ENCODE data around the gene TMCO4. TPM values are rescaled to one million over a fixed set of nuclear protein-coding genes. Genes with fewer than 3 reads are reported as not detected.
A peak's percentile ranks its signal among the peaks of the same experiment; 100 is the strongest.

Gene TMCO4
- total RNA-seq, 1 donor from 2014 or later, result 7.6 TPM

DNA sequence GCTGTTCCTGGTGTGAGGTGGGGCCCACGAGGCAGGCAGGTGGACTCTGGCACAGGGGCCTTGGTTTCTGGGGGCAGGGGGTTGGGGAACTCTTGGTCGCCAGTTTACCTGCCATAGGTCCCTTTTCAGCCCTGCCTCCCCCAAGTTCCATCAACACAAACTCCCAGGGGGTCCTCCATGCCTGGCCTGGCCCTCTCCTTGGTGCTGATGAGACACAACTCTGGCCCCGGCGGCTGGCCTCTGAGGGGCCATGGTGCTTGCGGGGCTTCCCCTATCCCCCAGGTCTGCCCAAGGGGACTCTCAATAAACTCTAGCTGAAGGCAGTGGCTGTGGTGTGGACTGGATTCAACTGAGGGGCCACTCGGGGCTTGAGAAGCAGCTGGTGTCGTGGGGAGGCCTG, 119.1 kb downstream of the TMCO4 start:
- ATAC-seq, result no peak
- intact Hi-C loops (cut with DNase I), result no loop called here
- DNase-seq (ENCODE audit: missing footprints), result peak; percentile 41

DNA sequence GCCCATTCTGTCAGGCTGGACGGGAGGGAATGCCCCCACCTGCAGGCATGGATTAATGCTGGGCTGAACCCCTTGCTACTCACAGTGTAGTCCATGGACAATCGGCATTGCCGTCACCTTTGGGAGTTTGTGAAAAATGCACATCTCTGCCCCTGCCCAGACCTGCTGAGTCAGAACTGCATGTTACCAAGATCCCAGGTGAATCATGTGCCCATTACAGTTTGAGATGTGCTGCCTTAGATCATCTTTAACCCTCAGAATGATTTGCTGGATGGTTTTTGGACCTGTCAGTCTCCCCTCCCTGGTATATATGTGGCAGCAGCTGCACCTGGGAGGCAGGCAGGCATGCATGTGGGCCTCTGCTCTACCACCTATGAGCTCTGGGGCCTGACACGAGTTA, 120.0 kb downstream of the TMCO4 start:
- ATAC-seq, result no peak
- intact Hi-C loops (cut with DNase I), result no loop called here

DNA sequence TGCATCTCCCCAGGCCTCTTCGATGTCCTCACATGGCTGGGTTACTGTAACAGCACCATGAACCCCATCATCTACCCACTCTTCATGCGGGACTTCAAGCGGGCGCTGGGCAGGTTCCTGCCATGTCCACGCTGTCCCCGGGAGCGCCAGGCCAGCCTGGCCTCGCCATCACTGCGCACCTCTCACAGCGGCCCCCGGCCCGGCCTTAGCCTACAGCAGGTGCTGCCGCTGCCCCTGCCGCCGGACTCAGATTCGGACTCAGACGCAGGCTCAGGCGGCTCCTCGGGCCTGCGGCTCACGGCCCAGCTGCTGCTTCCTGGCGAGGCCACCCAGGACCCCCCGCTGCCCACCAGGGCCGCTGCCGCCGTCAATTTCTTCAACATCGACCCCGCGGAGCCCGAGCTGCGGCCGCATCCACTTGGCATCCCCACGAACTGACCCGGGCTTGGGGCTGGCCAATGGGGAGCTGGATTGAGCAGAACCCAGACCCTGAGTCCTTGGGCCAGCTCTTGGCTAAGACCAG, 120.7 kb downstream of the TMCO4 start:
- intact Hi-C loops (cut with DNase I), result no loop called here
- DNase-seq (ENCODE audit: missing footprints), result peak; percentile 73
- ATAC-seq, result no peak

More for the DNA sequence above, 120.0 kb downstream of the TMCO4 start:
- no peak for DNase-seq (ENCODE audit: missing footprints)

DNA sequence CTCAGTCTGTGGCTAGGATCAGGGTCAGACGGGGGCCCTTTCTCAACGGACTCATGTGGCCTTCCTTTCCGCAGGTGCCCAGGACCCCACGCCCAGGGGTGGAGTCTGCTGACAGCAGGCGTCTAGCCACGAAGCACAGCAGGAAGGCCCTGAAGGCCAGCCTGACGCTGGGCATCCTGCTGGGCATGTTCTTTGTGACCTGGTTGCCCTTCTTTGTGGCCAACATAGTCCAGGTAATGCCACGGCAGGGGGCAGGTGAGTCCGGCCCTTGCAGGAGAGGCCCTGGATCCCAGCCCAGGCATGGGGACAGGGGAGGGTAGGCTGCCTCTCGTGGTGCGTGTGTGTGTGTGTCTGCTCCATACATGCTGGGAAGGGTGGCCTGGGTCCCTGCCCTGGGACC, 121.2 kb downstream of the TMCO4 start:
- no peak for ATAC-seq
- intact Hi-C loops (cut with DNase I), result no loop called here
- DNase-seq (ENCODE audit: missing footprints), result peak; percentile 32

DNA sequence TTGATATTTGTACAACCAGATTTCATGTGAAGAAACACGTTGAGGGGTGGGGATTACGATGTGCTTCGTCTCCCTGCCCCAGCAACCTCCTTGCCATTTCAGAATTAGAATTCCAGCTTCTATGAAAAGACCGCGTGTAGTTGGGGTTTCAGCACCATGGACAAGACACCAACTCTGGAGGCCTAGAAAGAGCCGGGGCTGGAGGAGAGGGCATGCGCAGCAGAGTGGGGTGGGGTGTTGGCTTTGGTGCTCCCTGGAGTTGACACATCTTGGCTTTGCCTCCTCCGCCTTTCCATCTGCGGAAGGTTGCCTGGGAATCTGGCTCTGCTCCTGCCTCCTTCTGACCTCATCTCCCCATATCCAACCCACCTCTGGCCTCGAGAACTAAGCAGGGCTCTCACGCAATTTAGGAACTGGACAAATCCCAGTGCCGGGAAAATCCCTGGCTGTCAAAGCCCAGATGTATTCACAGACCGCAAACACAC, 123.2 kb downstream of the TMCO4 start:
- DNase-seq (ENCODE audit: missing footprints), result peak; percentile 76
- peak; percentile 90 for ATAC-seq

DNA sequence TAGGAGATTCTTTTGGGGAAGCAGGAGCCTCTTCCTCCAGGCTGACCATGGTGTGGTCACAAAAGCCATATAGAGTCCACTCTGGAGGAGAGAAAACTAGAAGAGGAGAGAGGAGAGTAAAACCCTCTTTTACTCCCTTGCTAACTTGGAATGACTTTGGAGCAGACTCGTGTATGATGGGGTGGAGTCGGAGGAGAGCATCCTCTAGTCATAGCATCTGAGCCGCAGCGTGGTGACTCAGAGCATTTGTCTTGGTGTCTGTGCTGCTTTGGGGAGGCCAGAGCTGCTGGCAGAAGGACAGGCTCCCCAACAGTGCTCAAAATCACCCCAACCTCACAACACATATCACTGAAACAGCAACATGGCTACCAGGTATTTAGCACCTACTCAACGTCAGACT, 123.9 kb downstream of the TMCO4 start:
- ATAC-seq (no peak), DNase-seq (ENCODE audit: missing footprints) (peak; percentile 61)
- intact Hi-C loops (cut with DNase I), result no loop called here

More for the DNA sequence above, 123.2 kb downstream of the TMCO4 start:
- intact Hi-C loops (cut with DNase I), result no loop called here

DNA sequence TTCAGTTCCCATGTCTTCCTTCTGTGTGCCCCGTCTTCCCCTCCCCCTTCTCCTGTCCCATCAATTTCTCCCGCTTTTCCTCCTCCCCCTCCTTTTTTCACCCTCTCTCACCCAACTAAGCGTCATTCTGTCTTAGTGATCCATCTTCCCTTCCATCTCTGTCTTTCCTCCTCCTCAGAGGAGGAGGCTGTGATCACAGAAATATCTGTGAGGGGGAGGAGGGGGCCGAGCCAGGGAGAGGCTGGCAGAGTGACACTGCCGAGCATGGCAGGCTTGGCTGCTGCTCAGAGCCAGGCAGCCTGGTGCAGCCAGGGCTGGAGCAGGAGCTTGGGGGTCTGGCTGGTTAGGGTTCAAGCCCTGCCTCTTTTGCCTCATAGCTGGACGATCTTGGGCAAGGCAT, 127.5 kb downstream of the TMCO4 start:
- intact Hi-C loops (cut with DNase I), result no loop called here
- DNase-seq (ENCODE audit: missing footprints) (no peak), ATAC-seq (no peak)

DNA sequence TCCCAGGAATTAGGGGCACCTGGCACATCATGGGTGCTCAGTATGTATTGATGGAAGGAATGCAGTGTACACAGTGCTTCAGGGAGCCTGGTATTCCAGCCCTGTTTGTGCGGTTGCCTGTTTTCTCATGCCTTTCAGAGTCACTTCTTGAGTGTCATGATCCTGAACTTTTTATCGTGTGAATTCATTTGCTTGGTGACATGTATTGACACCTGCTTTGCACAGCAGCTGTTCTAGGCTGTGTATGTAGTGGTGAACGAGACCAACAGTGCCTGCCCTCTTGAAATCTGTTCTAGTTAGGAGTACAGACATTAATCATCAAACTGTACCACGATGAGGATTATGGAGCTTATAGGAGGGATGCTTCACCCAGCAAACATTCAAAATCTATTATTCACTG, 128.9 kb downstream of the TMCO4 start:
- no peak for DNase-seq (ENCODE audit: missing footprints)
- no peak for ATAC-seq
- intact Hi-C loops (cut with DNase I), result no loop called here

DNA sequence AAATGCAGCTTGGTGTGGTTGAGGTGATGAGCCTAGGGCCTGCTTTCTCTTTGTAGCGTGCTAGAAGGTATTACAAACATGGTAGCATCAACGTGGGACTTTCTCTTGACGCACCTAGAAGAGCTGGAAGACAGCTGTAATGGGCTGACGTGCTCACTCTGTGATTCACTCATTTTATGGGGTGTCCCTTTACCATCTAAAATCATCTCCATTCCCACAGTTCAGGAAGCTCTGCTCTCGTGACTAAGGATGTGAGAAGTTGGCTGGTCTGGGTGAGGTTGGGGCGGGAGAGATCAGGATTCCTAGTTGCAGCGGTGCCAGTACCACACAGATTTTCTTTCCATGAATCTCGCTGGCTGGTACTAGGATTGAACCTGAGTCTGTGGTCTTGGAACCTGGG, 130.8 kb downstream of the TMCO4 start:
- intact Hi-C loops (cut with DNase I), result no loop called here
- DNase-seq (ENCODE audit: missing footprints) (no peak), ATAC-seq (no peak)

DNA sequence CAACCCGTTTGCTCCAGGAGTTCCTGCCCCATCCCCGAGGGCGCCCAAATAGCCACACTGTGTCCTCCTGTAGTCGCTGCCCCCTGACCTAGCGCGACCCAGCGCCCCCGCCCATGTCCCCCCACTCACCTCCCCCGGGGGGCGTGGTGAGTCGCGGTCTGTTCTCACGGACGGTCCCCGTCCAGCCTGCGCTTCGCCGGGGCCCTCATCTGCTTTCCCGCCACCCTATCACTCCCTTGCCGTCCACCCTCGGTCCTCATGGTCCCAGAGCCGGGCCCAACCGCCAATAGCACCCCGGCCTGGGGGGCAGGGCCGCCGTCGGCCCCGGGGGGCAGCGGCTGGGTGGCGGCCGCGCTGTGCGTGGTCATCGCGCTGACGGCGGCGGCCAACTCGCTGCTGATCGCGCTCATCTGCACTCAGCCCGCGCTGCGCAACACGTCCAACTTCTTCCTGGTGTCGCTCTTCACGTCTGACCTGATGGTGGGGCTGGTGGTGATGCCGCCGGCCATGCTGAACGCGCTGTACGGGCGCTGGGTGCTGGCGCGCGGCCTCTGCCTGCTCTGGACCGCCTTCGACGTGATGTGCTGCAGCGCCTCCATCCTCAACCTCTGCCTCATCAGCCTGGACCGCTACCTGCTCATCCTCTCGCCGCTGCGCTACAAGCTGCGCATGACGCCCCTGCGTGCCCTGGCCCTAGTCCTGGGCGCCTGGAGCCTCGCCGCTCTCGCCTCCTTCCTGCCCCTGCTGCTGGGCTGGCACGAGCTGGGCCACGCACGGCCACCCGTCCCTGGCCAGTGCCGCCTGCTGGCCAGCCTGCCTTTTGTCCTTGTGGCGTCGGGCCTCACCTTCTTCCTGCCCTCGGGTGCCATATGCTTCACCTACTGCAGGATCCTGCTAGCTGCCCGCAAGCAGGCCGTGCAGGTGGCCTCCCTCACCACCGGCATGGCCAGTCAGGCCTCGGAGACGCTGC, 133.9 kb downstream of the TMCO4 start:
- DNase-seq (ENCODE audit: missing footprints) (peak; percentile 30), ATAC-seq (no peak)
- intact Hi-C loops (cut with DNase I), result no loop called here

DNA sequence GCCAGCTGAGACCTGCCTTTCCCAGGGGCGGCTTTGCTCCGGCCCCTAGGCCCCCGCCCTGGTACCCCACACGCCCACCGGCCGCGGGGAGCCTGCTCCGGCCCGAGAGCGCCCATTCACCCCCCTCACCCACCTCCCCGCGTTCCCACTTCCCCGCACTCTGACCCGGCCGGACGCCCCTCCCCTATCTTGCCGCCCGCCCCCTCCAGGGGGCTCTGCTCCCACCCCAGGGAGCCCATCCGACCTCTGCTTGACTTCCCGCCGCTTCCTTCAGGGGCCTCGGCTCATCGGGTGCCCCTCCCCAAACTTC, 134.6 kb downstream of the TMCO4 start:
- intact Hi-C loops (cut with DNase I), result no loop called here
- DNase-seq (ENCODE audit: missing footprints) (no peak), ATAC-seq (no peak)

DNA sequence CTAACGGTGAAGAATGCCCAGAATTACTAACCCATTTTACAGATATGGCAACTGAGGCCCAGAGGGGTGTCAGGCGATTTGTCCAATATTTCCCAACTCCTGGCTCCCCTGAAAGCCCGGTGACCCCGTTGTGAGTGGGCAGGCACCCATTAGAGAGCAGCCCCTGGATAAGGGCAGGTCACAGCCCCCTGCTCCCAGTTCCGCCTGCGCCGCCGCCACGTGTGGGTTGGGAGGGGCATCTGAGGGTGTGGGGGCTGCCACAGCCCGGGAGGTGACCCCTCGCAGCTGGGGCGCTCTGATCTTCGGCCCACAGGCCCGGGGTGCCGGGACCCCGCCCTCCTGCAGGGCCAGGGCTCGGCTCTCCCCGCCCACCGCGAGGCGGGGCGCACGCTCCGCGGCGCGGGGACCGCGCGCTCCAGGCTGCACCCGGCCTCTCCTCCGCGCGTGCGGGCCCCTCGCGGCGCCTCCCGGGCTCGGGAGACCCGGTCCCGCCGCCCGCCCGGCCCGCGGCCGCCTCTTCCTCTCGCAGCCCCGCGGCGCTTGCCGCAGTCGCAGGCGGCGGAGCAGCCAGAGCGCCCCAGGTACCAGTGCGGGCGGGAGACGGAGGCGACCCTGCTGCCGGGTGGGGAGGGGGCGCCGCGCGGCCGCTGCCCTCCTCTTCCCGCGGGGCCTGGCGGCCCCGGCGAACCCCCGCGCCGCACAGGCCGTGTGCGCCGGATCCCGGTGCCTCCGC, 135.1 kb downstream of the TMCO4 start, which contains the start of gene HTR6:
TSS of gene HTR6 (plus strand) at position 423 of the 733 bp plus-strand sequence. CDS start 879 bp downstream, outside the sequence.
- no peak for ATAC-seq
- peak; percentile 53 for DNase-seq (ENCODE audit: missing footprints)
- intact Hi-C loops (cut with DNase I), result no loop called here

DNA sequence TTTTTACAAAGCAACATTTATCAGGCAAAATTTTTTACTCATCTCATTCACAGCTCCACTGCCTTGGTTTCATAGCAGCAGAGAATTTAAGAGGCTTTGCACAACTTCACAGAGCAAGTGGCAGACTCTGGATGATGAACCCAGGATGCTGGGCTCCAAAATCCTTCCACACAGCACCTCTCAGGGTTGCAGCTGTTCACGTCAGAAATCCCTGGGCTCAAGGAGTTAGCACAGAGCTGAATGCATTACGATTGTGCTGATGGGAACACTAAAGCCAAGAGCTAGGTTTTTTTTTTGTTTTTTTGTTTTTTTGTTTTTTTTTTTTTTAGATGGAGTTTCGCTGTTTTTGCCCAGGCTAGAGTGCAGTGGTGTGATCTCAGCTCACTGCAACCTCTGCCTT, 137.4 kb downstream of the TMCO4 start:
- intact Hi-C loops (cut with DNase I), result no loop called here
- ATAC-seq, result no peak
- DNase-seq (ENCODE audit: missing footprints), result no peak

DNA sequence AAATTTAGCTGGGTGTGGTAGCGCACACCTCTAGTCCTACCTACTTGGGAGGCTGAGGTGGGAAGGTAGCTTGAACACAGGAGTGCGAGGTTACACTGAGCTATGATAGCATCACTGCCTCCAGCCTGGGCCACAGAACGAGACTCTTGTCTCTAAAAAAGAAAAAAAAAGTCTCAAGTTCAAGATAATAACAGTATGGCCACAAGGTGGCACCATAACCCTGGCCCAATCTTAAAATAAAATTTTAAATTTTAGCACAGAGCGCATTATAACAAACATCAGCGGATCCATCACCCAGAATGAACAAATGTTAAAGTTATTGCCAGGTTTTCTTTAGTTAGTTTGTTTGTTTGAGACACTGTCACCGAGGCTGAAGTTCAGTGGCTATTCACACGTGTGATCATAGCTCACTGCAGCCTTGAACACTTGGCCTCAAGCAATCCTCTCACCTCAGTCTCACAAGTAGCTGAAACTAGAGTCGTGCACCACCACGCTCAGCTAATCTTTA, 137.9 kb downstream of the TMCO4 start:
- intact Hi-C loops (cut with DNase I), result loop anchor here (1.0 kb wide), 1 partner anchor 43 kb away; no protein-coding TSS in a partner anchor
- DNase-seq (ENCODE audit: missing footprints), result no peak
- ATAC-seq, result no peak

DNA sequence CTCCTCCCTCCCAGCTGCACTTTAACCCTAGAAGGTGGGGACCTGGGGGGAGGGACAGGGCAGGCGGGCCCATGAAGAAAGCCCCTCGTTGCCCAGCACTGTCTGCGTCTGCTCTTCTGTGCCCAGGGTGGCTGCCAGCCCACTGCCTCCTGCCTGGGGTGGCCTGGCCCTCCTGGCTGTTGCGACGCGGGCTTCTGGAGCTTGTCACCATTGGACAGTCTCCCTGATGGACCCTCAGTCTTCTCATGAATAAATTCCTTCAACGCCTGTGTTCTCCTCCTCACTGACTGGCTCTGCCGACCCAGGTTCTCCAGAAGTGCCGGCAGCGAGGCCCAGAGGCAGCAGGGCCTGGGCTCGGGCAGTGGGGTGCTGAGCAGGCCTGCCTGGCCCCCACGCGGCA, 141.5 kb downstream of the TMCO4 start:
- intact Hi-C loops (cut with DNase I), result no loop called here
- ATAC-seq, result no peak
- DNase-seq (ENCODE audit: missing footprints), result peak; percentile 23

DNA sequence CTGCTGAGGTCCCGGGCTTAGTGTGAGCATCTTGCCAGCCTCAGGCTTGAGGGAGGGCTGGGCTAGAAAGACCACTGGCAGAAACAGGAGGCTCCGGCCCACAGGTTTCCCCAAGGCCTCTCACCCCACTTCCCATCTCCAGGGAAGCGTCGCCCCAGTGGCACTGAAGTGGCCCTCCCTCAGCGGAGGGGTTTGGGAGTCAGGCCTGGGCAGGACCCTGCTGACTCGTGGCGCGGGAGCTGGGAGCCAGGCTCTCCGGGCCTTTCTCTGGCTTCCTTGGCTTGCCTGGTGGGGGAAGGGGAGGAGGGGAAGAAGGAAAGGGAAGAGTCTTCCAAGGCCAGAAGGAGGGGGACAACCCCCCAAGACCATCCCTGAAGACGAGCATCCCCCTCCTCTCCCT, 142.2 kb downstream of the TMCO4 start:
- DNase-seq (ENCODE audit: missing footprints) (peak; percentile 23), ATAC-seq (no peak)
- intact Hi-C loops (cut with DNase I), result no loop called here

DNA sequence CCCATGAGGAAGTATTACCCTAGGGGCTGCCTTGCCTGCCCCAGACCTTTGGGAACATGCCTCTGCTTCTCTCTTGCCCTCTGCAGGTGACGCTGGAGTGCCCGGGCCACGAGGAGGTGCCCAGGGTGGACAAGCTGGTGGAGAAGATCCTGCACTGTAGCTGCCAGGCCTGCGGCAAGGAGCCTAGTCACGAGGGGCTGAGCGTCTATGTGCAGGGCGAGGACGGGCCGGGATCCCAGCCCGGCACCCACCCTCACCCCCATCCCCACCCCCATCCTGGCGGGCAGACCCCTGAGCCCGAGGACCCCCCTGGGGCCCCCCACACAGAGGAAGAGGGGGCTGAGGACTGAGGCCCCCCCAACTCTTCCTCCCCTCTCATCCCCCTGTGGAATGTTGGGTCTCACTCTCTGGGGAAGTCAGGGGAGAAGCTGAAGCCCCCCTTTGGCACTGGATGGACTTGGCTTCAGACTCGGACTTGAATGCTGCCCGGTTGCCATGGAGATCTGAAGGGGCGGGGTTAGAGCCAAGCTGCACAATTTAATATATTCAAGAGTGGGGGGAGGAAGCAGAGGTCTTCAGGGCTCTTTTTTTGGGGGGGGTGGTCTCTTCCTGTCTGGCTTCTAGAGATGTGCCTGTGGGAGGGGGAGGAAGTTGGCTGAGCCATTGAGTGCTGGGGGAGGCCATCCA, 142.8 kb downstream of the TMCO4 start:
- ATAC-seq, result no peak
- DNase-seq (ENCODE audit: missing footprints), result peak; percentile 54
- intact Hi-C loops (cut with DNase I), result no loop called here

DNA sequence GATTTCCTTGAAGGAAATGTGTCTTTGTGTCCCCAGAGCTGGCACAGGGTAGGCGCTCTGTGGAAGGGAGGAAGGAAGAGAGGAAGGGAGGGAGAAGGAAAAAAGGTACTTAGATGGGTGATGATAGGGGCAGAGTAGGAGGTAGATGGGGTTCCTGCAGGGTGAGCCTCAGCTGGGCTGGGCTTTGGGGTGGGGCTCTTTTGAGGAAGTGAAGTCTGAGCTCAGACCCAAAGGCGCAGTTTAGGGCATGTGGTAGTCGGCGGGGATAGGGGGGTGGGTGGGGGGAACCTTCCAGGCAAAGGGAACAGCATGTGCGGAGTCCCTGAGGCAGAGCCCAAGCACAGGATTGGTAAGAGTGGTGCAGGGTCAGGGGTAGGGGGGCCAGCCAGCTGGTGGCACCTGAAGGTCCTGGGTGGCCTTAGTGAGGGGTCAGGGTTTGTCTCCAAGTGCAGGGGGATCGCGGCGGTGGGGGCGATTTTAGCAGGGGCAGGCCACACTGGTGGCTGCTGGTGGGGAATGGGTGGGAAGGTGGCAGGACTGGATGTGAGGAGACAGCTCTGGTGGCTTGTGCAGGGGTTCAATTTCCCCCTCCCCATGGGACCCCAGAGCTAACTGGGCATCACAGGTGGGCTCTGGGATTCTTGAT, 143.5 kb downstream of the TMCO4 start:
- DNase-seq (ENCODE audit: missing footprints), result peak; percentile 59
- ATAC-seq, result no peak
- intact Hi-C loops (cut with DNase I), result no loop called here
